MM.1S (cell line): Measurements from ENCODE around the gene CBX2.

Source experiments
- DNase-seq: peaks from one replicate; pipeline ENCODE4 v3.0.0-alpha.2; 2015
- H2AFZ ChIP-seq: fragments of 300-600 bp; sonication (generic); 2 replicates; pipeline ENCODE4 v1.6.0; 2016; ENCODE audit warnings: antibody characterized with exemption, low read length
- H3F3A ChIP-seq: fragments of 300-600 bp; sonication (generic); 2 replicates; pipeline ENCODE4 v1.6.1; 2016; ENCODE audit warnings: mild to moderate bottlenecking, antibody characterized with exemption, low read length, moderate library complexity, mixed read lengths; ENCODE audit not compliant: insufficient read depth
- H3K27ac ChIP-seq: fragments of 300-600 bp; sonication (generic); 2 replicates; pipeline ENCODE4 v1.5.1; 2016; ENCODE audit warnings: mild to moderate bottlenecking, low read length
- H3K27me3 ChIP-seq: fragments of 300-600 bp; sonication (generic); replicated peaks from 2 replicates; pipeline ENCODE4 v1.6.0; 2016; ENCODE audit warnings: low read length; ENCODE audit not compliant: insufficient read depth
- H3K36me3 ChIP-seq: fragments of 300-600 bp; sonication (generic); replicated peaks from 2 replicates; pipeline ENCODE4 v1.6.1; 2016; ENCODE audit warnings: mild to moderate bottlenecking, low read length, mixed read lengths; ENCODE audit not compliant: insufficient read depth
- H3K4me1 ChIP-seq: fragments of 300-600 bp; sonication (generic); 2 replicates; pipeline ENCODE4 v1.6.1; 2016; ENCODE audit warnings: low read length, mixed read lengths
- H3K4me2 ChIP-seq: fragments of 300-600 bp; sonication (generic); 2 replicates; pipeline ENCODE4 v1.6.0; 2016; ENCODE audit warnings: low read depth, low read length
- H3K4me3 ChIP-seq: fragments of 300-600 bp; sonication (generic); 2 replicates; pipeline ENCODE4 v1.5.1; 2016; ENCODE audit warnings: low read length, mixed read lengths
- H3K79me2 ChIP-seq: fragments of 300-600 bp; sonication (generic); 2 replicates; pipeline ENCODE4 v1.6.1; 2016; ENCODE audit warnings: mixed run types, low read length, mixed read lengths
- H3K9ac ChIP-seq: fragments of 300-600 bp; sonication (generic); 2 replicates; pipeline ENCODE4 v1.6.1; 2016; ENCODE audit warnings: low read length, mixed read lengths
- H3K9me2 ChIP-seq: fragments of 300-600 bp; sonication (generic); replicated peaks from 2 replicates; pipeline ENCODE4 v1.6.1; 2016; ENCODE audit warnings: mild to moderate bottlenecking, low read length, mixed read lengths; ENCODE audit not compliant: insufficient read depth
- H3K9me3 ChIP-seq: fragments of 300-600 bp; sonication (generic); replicated peaks from 2 replicates; pipeline ENCODE4 v1.6.1; 2016; ENCODE audit warnings: mild to moderate bottlenecking, low read length, mixed read lengths; ENCODE audit not compliant: insufficient read depth
- H4K20me1 ChIP-seq: fragments of 300-600 bp; sonication (generic); 2 replicates; pipeline ENCODE4 v1.6.1; 2016; ENCODE audit warnings: mild to moderate bottlenecking, low read length, moderate library complexity, mixed read lengths; ENCODE audit not compliant: insufficient read depth
- CTCF ChIP-seq: fragments of 300-600 bp; sonication (generic); IDR thresholded peaks from 2 replicates; pipeline ENCODE4 v1.5.1; 2016; ENCODE audit warnings: antibody characterized with exemption, low read length, mixed read lengths
- EZH2 ChIP-seq: fragments of 300-600 bp; sonication (generic); optimal IDR thresholded peaks from 2 replicates; pipeline ENCODE3; 2017; ENCODE audit warnings: low read depth, mild to moderate bottlenecking, antibody characterized with exemption, low read length, mixed read lengths
- EZH2phosphoT487 ChIP-seq: fragments of 300-600 bp; sonication (generic); IDR thresholded peaks from 2 replicates; pipeline ENCODE4 v1.6.1; 2018; ENCODE audit warnings: antibody characterized with exemption, low read length

CBX2 gene

GRCh38 chr17:79741401-79741750 is 36.6 kb upstream of the CBX2 start:
- H3K9me3 ChIP-seq: no peaks in the 10 kb centered on the region
- H3K9me2 ChIP-seq: no peaks in the 10 kb centered on the region
- H4K20me1 ChIP-seq: no peaks in the 10 kb centered on the region
- H3K4me3 ChIP-seq: no peak overlapping the region
- no peak overlapping the region for H3K9ac ChIP-seq
- H3F3A ChIP-seq: no peaks in the 10 kb centered on the region
- no peak overlapping the region for H3K4me2 ChIP-seq
- peaks cover 93% of the 10 kb centered on the region for H3K27me3 ChIP-seq
- no peak overlapping the region for H2AFZ ChIP-seq
- H3K27ac ChIP-seq: no peak overlapping the region
- no peaks in the 10 kb centered on the region for H3K36me3 ChIP-seq
- H3K79me2 ChIP-seq: no peaks in the 10 kb centered on the region
- no peak for DNase-seq
- 0 out of 2 replicates have a peak, but pooled peaks cover 2% of the 10 kb centered on the region for H3K4me1 ChIP-seq
- TF ChIP-seq EZH2phosphoT487 (no peak), EZH2 (no peak), CTCF (no peak)

GRCh38 chr17:79741751-79742588 is 36.0 kb upstream of the CBX2 start:
- Histone ChIP-seq H3K9me3 (no peaks in the 10 kb centered on the region), H4K20me1 (no peaks in the 10 kb centered on the region), H3K27me3 (peaks cover 93% of the 10 kb centered on the region), H3K4me2 (no peak overlapping the region), H3K4me1 (0 out of 2 replicates have a peak, but pooled peaks cover 3% of the 10 kb centered on the region), H3K9ac (no peak overlapping the region), H3K36me3 (no peaks in the 10 kb centered on the region), H3K79me2 (no peaks in the 10 kb centered on the region), H2AFZ (no peak overlapping the region), H3F3A (no peaks in the 10 kb centered on the region), H3K9me2 (no peaks in the 10 kb centered on the region), H3K4me3 (no peak overlapping the region), H3K27ac (no peak overlapping the region)
- peak; percentile 38 for DNase-seq
- TF ChIP-seq EZH2phosphoT487: no peak
- TF ChIP-seq CTCF: peak; percentile 88
- TF ChIP-seq EZH2: no peak

GRCh38 chr17:79742589-79742918 is 35.4 kb upstream of the CBX2 start:
- no peak overlapping the region for H3K4me2 ChIP-seq
- no peak overlapping the region for H3K27ac ChIP-seq
- no peaks in the 10 kb centered on the region for H4K20me1 ChIP-seq
- no peaks in the 10 kb centered on the region for H3F3A ChIP-seq
- H3K9me2 ChIP-seq: no peaks in the 10 kb centered on the region
- H3K27me3 ChIP-seq: peaks cover 93% of the 10 kb centered on the region
- H3K9me3 ChIP-seq: no peaks in the 10 kb centered on the region
- H3K36me3 ChIP-seq: no peaks in the 10 kb centered on the region
- 0 out of 2 replicates have a peak, but pooled peaks cover 3% of the 10 kb centered on the region for H3K4me1 ChIP-seq
- H2AFZ ChIP-seq: no peak overlapping the region
- no peak for TF ChIP-seq EZH2
- no peak for TF ChIP-seq CTCF
- TF ChIP-seq EZH2phosphoT487: no peak
- no peak overlapping the region for H3K4me3 ChIP-seq
- H3K9ac ChIP-seq: no peak overlapping the region
- no peaks in the 10 kb centered on the region for H3K79me2 ChIP-seq
- DNase-seq: no peak
